Stimulated activated CD8-positive, alpha-beta memory T cell treated with anti-CD3 and anti-CD28 coated beads, Interleukin-15, amount 100 ng/mL, for 1 hour (primary cell): ENCODE results near the gene CSN3.
"Not testable (repeated sequence)": the region's sequence is repeated elsewhere in the genome, so short reads cannot be mapped to it uniquely, and the experiment has no call there.

ENCODE experiments used
- DNase-seq: peaks from one replicate; pipeline ENCODE4 v3.0.0-alpha.2; 2020; ENCODE audit warnings: low read depth

Gene CSN3, protein sequence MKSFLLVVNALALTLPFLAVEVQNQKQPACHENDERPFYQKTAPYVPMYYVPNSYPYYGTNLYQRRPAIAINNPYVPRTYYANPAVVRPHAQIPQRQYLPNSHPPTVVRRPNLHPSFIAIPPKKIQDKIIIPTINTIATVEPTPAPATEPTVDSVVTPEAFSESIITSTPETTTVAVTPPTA

DNA sequence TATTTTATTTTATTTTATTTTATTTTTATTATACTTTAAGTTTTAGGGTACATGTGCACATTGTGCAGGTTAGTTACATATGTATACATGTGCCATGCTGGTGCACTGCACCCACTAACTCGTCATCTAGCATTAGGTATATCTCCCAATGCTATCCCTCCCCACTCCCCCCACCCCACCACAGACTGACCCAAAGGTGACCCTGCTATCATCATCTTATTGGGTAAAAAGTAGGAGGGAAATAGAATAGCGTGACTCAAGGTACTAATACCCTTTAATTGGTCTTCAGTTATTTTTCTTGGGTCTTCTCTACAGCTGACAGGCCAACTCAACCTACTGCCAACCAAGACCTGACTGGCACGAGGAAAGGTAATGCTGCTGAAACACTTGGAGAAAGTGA lies at the start of gene CSN3:
Gene CSN3 (plus strand): TSS at position 301 of the 400 bp plus-strand sequence. CDS start 2,223 bp downstream, outside the sequence.
- DNase-seq, result not testable (repeated sequence)

DNA sequence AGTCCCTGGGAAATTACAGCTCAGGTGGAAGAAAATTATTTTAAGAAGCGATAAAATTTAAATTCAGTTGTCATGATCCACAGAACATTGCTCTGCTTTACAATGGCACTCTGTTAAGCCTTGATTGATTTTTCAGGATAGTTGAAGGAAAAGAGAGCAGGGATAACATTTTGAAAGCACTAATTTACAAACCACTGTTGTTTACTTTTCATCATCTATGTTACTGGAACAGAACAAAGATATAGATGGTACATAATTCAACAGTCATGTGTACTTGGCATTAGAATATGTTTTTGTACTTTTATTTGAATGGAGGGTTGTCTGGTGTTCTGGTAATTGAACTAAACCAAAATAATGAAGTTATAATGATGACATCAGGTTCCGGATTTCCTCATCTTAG lies 49.5 kb upstream of the CSN3 start:
- no peak for DNase-seq

DNA sequence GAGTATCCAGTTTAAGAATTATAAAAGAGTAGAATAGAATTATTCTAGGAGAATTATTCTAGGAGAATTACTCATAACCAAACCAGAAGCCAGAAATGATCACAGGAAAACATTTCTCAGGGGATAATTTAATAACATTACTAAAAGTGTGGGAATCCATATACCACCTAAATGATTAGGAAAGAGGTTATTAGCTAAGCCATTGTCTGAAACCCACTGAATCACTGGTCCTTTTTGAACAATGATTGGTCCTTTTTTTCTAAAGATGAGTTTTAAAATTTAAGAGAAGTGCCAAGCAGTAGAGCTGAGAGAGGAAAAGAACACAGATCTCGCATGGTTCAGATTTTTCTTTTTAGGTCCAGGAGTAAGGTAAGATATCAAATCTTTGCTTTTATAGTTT lies 47.0 kb upstream of the CSN3 start, which contains the start of gene ODAM:
Gene ODAM (plus strand): TSS at position 301 of the 400 bp plus-strand sequence. CDS start 819 bp downstream, outside the sequence.
- DNase-seq, result no peak

DNA sequence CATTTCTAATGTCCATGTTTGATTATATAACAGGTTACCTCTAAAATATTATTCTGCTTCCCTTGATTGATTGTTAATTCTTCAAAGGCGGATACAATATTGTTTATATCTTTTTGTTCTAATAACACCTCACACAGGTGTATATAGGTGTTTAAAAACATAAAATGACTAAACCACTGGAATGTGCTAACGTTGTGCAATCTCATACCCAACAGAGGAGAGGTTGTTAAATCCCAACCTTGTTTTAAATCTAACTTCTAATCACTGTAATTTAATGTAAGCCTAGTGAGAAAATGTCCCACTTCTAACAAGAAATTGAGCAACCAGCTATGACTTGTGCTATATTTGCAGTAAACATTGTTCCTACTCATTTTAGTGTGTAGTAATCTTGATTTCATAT lies 45.5 kb upstream of the CSN3 start:
- no peak for DNase-seq

DNA sequence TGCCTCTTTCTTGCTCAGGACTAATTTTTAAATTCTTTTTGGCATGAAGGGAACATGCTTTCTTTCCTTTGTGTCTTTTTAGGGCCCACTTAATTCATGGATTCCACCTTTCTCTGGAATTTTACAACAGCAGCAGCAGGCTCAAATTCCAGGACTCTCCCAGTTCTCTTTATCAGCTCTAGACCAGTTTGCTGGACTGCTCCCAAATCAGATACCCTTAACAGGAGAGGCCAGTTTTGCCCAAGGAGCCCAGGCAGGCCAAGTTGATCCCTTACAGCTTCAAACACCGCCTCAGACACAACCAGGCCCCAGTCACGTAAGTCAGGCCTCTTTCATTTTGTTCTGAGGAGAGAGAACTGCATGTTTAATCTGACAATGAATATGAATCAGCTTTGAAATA lies 44.6 kb upstream of the CSN3 start:
- no peak for DNase-seq

DNA sequence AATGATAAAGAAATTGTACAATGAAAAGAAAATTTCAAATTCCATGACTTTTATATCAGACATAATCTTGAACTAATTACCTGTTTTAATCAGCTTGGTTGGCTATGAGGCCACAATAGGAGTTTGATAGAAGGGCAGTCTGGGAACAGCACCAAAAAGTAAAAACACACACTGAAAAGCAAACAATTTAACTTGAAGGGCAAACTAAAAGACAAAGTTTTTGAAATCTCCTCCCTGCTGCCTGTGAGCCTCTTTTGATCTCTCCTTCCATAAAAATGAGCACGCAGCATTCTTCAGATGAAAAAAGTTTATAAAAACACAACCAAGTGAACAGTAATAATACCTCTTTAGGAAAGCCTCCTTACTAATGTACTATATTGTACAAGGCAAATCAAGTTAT lies 38.8 kb upstream of the CSN3 start:
- DNase-seq, result no peak

DNA sequence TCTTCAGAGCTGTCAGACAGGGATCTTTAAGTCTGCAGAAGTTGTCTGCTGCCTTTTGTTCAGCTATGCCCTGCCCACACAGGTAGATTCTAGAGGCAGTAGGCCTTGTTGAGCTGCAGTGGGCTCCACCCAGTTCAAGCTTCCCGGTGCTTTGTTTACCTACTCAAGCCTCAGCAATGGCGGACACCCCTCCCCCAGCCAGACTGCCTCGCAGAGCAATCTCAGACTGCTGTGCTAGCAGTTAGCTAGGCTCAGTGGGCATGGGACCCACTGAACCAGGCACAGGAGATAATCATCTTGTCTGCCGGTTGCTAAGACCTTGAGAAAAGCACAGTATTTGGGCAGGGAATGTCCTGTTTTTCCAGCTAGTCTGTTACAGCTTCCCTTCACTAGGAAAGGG lies 29.6 kb upstream of the CSN3 start:
- not testable (repeated sequence) for DNase-seq

DNA sequence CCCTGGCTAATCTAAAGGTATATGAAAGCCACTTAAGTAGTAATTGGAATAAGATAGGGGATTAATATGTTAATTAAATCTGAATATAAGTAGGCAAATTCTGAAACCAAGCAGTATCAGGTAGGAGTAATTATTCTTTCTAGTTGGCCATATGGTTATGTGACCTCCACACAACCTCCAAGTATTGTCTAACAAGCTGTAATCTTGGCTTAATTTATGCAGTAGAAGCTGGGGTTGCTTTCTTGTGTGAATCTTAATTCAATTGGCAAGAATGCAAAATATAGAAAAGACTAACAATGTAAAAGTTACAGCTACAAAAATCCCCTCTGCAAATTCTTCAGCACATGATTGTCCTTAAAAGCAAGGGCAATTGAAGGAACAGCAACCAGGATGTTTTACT lies 26.3 kb upstream of the CSN3 start:
- DNase-seq, result not testable (repeated sequence)

DNA sequence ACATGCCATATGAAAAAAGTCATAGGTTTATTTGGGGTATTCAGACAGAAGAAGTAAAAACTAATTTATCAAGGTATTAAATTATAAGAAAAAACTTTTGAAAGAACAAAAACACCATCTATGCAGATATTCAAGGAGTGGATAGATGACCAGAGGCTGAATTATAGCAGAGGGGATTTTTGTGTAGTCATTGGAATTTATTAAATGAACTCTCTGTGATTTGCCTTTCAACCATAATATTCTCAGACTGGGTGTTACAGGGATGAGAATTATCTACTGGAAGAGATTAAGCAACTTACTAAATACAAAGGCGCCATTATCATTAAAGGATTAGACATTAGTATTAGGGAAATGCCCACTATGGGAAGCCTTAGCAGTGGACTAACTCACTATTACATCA lies 25.8 kb upstream of the CSN3 start:
- DNase-seq, result not testable (repeated sequence)

DNA sequence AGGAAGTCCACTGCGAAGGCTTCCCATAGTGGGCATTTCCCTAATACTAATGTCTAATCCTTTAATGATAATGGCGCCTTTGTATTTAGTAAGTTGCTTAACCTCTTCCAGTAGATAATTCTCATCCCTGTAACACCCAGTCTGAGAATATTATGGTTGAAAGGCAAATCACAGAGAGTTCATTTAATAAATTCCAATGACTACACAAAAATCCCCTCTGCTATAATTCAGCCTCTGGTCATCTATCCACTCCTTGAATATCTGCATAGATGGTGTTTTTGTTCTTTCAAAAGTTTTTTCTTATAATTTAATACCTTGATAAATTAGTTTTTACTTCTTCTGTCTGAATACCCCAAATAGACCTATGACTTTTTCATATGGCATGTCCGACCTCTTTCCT lies 21.0 kb upstream of the CSN3 start:
- DNase-seq, result not testable (repeated sequence)

DNA sequence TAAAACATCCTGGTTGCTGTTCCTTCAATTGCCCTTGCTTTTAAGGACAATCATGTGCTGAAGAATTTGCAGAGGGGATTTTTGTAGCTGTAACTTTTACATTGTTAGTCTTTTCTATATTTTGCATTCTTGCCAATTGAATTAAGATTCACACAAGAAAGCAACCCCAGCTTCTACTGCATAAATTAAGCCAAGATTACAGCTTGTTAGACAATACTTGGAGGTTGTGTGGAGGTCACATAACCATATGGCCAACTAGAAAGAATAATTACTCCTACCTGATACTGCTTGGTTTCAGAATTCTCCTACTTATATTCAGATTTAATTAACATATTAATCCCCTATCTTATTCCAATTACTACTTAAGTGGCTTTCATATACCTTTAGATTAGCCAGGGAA lies 20.6 kb upstream of the CSN3 start:
- not testable (repeated sequence) for DNase-seq

DNA sequence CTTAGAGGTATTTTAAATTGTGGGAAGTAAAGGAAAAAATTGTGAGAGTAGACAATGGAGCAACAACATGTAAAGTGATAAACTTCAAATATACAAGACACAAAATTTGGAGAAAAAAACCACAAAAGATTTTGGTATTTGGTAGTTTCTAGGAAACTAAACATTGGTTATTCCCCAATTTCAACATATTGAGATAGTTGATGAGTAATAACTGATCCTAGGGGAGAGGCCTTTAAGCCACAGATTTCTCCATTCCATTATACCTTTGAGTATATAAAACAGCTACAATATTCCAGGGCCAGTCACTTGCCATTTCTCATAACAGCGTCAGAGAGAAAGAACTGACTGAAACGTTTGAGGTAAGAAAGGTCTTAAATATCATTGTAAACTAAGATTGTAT lies 16.6 kb upstream of the CSN3 start, which contains the start of gene FDCSP:
Gene FDCSP (plus strand): TSS at position 301 of the 400 bp plus-strand sequence. CDS start 5,071 bp downstream, outside the sequence.
- DNase-seq, result no peak

DNA sequence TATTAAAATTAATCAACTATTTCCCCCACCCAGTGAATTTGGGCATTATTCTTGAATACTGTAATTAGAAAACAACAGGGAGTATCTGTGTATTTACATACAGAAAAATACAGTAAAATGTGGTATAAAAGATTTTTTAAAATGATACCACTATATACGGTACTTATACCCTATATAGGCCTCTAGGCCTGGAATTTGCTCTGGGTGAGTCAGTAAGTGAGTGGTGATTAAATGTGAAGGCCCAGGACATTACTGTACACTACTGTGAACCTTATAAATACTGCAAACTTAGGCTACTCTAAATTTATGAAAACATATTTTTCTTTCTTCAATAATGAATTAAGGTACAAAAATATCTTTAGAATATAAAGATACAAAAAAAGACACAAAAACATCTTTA lies 6.3 kb upstream of the CSN3 start:
- no peak for DNase-seq

DNA sequence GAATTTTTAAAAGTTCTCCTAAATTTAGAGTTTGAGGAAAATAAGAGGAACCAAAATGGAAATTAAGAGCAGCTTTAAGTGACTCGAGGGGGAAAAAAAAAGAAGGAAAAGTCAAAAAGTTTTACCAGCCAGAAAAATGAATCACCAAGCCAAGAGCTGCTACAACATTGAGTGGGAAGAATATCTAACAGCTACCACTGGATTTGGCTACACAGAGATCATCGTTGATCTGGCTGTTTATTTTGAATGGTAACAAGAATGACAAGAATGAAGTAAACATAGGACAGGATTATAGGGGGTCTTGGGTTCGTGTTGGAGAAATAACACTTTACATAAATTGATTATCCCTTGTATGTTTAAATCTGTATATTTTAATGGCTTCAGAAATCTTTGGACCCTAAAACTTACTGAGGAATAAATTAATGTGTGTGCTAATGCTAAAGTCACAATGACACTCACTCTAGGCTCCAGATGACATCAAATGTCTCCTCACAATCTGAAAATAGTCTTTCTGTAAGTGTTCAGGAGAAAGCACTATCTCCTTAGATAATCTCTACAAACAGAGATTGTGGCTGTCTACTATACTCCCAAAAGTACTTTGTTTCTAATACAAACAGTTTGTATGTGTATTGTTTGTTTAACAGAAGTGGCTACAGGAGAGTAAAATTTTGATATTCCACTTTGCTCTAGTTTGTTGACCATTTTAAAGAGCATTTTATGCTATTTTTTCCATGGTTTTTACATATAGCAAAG lies 3.1 kb upstream of the CSN3 start:
- no peak for DNase-seq

DNA sequence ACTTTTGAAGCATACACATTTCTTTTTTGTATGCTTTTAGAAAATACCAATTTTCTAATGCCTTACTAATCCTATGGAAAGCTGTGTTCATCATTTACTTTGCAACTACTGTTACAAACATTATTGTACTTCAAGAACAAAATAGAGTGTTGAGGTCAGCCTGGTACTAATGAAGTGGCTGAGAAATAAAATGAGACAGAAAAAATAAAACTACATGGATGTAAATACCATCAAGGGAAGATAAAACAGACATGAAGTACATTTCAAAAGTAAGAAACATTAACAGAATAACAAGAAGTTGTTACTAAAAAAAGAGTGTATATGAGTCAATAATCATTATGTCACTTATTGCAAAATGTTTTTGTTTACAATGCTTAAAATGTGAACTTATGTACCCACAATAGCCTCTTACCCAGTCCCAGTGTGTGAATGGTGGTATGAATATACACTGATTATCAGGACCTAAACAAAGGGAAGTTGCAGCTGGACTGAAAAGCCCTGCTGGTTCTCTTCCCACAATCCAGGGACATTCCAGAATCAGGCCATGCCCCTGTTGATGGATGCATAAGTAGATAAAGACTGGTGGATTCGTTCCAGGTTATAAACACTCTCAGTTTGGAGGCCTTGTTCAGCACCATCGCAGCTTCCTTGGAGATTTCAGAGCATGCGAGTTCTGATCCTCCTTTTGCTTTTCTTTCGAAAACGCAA lies 2.4 kb upstream of the CSN3 start:
- DNase-seq, result no peak

DNA sequence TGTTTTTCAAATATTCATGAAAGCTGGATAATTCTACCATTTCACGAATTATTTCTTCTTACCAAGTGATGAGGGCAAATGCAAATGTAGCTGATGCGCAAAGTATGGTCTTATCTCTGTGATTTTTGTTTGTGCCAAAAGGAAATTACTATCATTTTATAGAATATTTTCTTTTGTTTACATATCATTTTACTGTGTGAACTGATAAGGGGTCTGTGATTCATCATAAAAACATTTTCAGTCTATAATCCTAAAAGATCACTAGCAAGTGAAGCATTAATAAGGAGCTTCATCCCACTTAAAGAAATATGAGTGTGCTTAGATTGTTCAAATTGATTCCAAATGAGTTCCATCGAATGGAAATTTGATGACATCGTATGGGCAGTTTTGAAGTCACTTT lies 694 bp downstream of the CSN3 start:
- no peak for DNase-seq

DNA sequence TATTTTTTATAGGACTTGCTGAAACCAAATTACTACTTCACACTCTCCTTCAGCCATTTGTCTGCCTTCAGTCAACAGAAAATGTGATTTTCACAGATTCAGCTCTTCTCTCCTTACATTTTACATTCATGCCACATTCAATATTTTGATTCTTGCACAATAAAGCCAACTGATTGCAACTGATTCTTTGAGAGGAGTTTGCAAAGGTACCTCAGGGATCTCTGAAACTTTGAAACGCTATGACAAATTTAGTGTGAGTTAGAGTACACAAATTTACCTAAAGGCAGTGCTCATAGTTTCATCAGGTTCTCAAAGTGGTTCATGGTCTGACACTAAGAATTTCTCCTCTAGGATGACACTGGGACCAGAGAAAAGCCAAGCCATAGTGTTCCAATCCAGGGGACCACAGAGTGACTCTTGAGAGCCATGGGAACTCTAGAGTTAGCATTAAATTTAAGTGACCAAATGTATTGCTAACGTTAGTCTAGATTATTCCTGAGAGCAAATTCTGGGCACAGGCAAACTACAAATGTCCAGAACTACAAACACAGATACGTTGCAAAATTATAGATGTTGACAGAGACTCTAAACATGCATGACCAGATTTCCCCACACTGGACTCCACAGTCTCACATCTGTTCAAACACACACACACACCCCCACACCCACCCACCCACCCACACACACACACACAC lies 9.0 kb downstream of the CSN3 start:
- DNase-seq, result no peak

DNA sequence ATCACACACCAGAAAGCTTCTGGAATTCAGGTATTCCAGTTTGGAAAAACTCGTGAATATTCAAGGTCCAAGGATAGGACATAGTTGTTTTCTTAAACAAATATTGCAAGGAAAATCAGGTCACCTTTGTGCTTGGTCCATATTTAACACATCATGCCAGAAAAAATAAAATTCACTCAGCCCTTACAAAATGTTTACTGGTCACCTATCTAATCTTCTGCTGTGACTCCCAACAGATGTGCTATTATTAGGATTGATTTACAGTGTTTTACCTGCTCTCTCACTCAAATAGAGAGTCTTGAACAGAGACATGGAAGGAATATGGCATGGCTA lies 9.5 kb downstream of the CSN3 start:
- DNase-seq, result no peak

DNA sequence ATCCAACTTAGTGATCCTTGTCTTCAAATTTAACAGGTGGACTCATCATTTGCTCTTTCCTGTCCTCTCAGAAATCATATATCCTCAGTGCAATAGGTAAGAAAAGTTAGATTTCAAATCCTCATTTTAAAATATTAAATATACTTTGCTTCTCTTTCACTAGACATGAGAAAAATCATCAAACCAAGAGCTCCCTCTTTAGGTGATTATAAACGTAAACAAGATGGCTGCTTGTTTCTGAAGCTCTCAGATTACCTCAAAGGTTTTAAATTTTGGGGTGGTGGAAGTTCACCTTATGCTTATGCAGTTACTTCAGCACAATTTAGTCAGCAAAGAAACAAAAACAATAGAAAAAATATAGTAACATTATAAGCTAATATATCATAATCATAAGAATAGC lies 27.3 kb downstream of the CSN3 start:
- DNase-seq, result no peak

DNA sequence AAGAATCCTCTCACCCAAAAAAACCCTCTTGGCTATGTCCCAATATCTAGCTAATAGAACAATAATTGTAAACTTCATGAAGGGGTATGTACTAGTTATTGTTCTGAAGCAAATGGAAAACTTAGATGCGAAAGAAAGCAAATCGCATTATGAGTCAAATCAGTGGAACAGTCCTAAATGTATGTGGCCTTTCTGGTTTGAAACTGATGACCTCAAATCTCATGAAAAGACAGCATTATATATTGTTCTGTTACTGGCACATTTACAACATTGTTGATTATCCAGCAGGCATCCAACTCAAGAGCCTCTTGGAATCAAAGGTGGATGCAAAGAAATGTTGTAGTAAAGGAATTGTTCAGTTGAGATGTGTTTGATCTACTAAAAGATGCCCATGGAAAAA lies 34.7 kb downstream of the CSN3 start:
- DNase-seq, result no peak

DNA sequence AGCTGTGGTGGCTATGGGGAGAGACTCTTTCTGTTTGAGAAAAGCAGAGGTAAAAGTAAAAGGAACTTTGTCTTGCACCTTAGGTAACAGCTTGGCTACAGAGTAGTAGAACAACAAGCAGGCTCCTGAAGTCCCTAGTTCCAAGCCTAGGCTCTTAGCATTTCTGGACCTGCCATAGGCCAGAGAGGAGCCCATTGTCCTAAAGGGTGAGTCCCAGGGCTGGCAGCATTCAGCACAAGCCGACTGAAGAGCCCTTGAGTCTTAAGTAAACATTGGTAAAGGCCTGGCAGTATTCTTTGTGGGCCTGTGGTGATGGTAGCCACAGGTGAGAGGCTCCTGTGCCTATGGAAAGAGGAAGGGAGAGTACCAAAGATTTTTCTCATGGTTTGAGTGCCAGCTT lies 38.2 kb downstream of the CSN3 start:
- no peak for DNase-seq

DNA sequence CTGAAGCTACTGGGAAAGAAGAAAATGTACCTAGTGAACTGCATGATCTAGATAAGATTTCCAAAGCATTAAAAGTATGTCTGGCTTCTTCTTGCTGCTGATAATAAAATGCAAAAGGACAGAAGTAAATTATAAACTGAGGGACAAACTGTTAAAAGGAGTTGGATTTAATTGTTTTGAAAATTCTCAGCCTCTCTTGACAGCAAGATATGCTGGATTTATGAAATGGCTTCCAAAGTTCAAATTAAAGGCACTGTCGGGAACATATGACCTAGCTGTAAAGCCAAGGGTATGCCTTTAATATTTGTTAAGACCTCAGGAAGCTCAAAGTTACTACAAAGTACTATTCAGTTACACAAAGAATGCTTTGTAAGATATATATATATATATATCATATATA lies 46.3 kb downstream of the CSN3 start:
- no peak for DNase-seq

DNA sequence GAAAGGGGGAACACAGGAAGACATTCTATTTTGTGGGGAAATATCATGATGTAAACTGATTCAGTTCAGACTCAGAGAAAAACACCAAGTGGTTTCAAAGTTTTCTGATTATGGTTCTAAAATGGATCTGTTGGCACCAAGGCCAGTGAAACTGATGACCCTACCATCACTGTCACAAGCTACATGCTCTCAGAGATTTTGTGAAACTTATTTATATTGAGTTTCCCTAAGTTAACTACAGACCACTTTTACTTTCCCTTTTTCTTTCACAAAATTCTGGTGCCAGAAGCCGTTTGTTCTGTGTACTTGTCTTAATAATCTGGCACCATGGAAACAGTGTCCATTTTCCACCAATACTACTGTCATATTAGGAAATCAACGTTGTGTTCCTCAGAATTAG lies 48.9 kb downstream of the CSN3 start:
- no peak for DNase-seq
